Inflammatory macrophage (primary cell): Measurements from ENCODE around the gene TBX3.
A peak's percentile ranks its signal among the peaks of the same experiment; 100 is the strongest.

Source experiments
- DNase-seq, 2 donors: peaks; one replicate each; pipeline ENCODE4 v3.0.0-alpha.2; 2020 to 2022

The TBX3 gene

DNA sequence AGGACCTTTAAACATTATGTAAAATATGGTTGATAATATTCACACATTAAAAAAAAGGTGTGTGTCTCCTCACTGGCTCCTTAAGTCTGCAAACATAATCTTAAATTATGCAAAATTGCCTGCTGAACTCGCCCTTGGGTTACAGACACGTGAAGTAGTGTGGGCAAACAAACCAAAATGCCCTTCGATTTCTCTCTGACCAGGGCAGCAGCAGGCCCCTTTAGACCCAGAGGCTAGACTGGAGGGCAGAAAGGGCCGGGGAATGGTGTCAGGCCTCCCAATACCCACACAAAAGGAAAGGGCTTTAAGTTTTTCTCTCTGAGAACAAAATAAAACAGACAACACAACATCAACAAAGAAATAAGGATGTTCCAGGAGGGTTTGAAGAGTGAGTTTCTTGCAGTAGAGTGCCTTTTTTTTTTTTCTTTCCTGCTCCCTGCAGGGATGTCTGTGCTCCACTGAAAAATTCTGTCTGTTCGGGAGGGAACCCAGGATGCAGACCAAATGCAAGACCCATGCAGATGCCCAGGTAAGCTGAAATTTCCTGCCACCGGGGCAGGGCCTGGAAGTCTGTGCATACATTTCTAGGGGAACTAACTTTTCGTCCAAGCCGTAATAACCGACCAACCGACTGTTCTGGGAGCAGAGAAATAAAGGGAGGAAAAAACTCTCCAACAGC is 1.7 kb downstream of the TBX3 start:
- DNase-seq = no peak

GRCh38 chr12:114681116-114681871 is 2.7 kb downstream of the TBX3 start:
- peak in 1 of 2 donors; percentile 23 for DNase-seq

GRCh38 chr12:114680604-114681069 is 3.3 kb downstream of the TBX3 start:
- DNase-seq = no peak

GRCh38 chr12:114679942-114680341 is 4.0 kb downstream of the TBX3 start:
- DNase-seq = no peak

GRCh38 chr12:114679452-114679875 is 4.5 kb downstream of the TBX3 start:
- no peak for DNase-seq

GRCh38 chr12:114678718-114679117 is 5.3 kb downstream of the TBX3 start:
- DNase-seq = no peak

DNA sequence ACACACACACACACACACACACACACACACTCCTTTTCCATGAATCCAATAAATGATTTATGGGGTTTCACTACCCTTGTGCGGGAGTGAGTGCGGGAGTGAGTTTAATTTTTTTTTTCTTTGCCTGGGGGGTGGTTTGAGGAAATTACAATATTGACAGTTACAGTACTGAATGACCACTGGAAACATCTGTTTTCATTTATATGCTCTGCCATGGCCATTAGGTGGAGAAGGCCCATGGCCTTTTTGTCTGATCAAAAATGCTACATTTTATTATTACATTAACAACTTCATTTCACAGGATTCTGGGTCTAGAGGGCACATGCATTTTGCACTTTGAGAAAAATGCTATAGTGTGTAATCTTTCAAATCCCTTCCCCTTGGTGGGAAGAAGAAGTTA is 5.9 kb downstream of the TBX3 start:
- no peak for DNase-seq

DNA sequence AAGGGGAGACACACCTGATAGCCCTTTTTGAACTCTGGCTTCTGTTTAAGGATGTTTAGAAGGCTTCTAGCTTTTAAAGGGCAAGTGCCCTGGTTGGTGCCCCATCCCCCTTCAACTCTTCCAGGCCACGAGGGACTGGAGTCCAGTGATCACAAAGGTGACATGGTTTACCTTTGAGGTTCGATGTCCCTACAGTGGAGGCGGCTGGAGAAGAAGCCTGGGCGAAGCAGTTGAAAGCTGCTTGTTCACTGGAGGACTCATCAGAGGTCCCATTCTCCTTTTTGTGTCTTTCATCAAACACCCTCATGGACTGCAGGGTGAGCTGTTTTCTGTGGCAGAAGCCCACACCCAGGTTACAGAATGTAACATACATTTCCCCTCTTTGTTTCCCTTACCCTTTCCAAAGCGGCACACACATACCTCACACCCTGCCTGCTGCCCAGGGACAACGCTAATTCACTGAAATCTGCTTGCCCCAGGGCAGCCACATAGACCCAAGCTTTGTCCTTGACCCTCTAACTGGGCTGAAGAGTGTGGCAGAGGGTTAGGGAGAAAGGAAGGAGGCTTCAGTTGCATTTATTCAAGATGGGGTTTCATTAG is 7.7 kb downstream of the TBX3 start:
- no peak for DNase-seq

DNA sequence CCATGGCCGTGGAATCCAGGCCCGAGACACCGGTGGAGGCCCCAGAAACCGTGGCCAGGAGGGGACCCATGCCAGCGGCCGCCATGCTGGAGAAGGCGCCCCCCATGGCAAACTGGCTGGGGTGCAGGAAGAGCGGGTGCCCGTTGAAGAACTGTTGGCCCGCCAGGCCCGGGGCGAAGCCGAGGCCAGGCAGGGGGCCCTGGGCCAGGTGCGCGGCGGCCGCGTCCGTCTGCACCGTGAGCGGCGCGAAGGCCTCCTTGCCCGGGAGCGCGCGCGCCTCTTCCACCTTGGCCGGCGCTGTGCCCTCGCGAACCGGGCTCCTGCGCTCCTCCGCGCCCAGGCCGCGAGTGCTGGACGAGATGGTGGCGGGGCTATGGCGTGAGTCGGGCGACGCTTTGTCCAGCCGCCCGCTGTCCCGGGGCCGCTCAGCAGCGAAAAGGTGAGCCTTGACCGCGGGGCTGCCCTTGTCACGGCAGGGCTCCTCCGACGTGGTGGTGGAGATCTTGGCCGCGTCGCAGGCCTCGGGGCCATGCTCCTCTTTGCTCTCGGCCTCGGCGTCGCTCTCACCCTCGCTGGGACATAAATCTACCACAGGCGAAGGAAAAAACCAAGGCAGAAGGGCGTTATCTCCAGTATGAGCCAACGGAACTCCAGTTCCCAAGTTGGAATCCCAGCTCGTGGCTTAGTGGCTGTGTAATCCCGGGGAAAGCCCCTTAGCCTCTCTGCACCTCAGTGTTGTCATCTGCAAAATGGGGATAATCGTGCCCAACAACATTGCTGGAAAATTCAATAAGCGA is 9.5 kb downstream of the TBX3 start:
- DNase-seq = no peak

DNA sequence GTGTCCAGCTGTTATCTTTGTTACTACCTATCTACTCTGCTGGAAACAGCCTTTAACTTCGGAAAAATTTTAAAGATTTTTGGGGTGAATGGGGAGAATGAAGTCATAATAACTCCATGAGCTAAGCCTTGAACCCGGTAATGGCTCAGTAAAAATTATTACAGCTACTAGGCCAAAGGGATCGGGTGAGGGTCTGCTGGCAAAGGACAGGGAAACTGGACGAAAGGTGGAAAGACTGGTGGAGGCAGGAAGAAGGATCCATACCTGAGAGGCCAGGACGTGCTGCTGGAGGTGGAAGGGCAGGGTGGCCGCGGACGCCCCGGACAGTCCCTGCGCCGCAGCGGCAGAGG is 10.1 kb downstream of the TBX3 start:
- no peak for DNase-seq

- no peak for DNase-seq
Measured at GRCh38 chr12:114673169-114673833, 10.7 kb downstream of the TBX3 start.

DNA sequence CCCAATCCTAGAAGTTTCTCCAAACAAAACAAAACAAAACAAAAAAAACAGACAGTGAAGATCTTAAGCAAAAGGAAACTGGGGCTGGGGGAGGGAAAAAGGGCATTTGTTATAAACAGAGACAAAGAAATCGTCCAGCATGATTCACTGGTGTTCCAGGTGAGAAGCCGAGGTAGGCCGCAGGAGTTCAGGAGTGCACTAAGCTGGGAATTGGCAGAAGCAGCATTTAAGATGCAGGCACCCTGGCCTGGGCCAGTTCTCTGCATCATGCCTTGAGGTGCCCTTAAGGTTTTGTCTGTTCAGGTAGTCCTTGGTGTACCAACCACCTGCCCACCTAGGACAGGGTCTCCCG is 11.2 kb downstream of the TBX3 start:
- DNase-seq = no peak

GRCh38 chr12:114671443-114672411 is 12.2 kb downstream of the TBX3 start:
- no peak for DNase-seq

DNA sequence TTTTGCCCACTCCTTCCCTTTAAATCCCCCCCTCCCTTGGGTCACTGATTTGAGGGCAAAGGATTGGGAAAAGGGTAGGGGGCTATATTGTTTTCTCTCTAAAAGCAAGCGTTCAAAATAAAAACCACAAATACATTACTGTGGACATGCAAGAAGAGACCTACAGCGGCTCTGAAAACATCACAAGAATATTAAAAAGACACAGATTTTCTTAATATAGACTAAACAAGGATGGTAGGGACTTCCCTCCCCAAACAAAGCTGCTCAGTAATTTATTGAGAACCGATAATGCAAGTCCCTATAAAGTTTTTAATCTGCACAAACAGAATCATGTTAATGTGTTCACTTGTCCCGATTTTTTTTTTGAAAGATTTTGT is 12.9 kb downstream of the TBX3 start:
- DNase-seq = no peak

DNA sequence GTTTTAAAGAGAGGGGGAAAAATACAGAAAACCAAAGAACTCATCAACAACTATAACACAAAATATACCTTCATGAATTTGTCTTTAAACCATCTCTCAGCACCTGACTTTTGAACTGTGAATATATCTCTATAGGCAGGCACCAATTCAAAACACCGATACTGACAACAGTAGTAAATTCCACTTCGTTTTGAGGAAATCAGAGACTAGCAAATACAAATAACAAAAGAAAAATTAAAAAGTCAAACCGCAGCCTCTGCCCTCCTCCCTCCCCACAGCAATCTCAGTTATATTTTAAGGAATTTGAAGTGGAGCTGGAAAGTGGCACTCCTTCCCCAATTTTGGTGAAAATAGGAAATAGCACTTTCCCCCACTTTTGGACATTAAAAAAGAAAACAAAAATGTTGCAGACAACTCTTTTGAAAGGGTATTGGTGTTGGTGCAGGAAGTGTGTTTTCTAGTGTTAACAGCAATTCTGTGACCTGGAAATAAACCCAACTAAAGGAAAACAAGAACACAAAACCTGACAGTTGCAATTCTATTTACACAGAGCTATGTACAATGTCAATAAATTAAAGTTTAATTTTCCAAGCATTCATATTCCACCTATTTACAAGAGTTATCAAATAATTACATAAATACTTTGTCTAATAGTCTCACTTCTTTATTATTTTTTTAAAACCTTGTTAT is 13.5 kb downstream of the TBX3 start:
- no peak for DNase-seq

- no peak for DNase-seq
Measured at GRCh38 chr12:114669401-114670290, 14.3 kb downstream of the TBX3 start.

DNA sequence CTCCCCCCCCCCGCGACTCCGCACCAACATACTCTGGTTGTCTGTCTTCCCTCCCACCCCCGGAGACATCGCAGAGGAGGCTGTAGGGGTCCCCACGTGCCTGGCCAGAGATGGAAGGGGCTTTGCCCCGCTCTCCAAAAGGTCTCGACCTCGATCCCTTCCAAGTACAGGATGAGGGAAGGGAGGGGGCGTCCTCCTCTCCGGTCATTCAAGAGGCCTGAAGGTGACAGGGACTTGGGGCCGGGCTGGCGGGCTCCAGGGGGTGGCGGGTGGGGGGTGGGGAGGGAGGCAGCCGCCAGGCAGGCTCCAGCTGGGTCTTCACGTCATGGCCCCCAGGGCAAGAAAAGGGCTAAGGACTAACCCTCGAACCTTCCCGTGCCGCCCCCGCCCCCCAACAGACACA is 15.1 kb downstream of the TBX3 start:
- DNase-seq = no peak

DNA sequence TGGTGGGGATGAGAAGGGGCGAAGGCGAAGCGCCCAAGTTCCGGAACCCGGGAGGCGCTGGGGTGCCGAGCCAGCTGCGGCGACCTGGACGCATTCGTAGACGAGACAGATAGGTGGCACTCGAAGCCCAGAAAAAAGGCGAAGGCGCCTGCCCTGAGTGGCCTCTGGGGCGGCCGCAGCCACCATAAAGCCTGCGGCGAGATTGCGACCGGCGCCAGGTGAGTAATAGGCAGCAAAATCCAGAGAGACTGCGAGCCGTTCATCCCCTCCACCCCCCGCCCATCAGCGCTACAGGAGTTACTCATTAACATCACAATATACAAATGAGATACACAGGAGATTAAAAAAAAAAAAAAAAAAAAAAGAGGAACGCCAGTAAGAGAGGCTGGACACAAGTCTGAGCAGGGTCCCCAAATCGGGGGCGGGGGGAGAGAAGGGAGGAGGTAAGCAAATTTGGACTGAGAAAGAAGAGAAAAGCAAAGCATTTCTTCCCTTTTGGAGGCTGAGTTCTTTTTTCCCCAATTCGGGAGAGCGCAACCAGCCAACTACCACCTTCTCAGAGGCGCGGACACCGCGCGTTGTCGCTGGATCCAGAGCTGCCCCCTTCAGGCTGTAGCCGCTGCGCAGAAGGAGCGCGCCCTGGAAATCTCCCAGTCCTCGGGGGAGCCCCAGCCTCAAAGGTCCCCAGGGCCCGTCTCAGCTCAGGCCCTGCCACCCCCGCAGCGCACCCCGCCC is 15.7 kb downstream of the TBX3 start:
- DNase-seq = peak; percentile 37 to 69

DNA sequence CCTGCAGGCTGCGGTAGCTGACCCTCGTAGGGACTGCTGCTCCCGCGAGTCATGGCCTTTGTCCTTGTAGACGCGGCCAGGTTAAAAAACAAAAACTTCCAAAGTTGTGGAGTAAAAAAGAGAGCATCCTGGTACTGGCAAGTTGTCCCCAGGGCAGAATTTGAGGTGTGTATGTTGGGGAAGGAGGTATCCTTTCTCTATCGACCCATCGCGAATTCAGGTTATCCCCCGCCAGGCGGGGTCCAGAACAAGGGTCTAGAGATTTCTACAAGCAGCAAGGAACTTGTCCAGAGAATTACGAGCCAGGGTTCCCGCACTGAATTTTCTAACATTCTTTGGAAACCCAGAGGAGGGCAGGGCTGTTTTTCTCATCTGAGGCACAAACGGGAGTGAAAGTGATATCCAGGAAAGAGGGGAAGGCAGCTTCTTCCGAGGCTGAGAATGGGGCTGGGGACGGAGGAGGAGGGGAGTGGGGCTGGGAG is 16.3 kb downstream of the TBX3 start:
- DNase-seq = no peak
